ENCODE results near the gene LYPLAL1. TPM values are rescaled to one million over a fixed set of nuclear protein-coding genes. Genes with fewer than 3 reads are reported as not detected.

LYPLAL1 gene
- total RNA-seq, 1 experiment from 2014 or later = 41.3 TPM

GRCh38 chr1:219125342-219125741, 48.3 kb upstream of the LYPLAL1 start:
- intact Hi-C loops (cut with micrococcal nuclease; ENCODE audit: unreplicated experiment) (no loop called here), in situ Hi-C loops (cut with HindIII; ENCODE audit: low pct_unique_long_range_greater_than_20kb, low sequenced_read_pairs) (no loop called here)
- no TSS peak for BruUV-seq (replicated peaks)
- no peaks in the 10 kb centered on the region for H3K4me1 ChIP-seq (ENCODE audit: control insufficient read depth, insufficient read depth, low read length)
- CTCF ChIA-PET = no interaction called here
- H3K36me3 ChIP-seq (ENCODE audit: control insufficient read depth, insufficient read depth, low read length) = no peaks in the 10 kb centered on the region; the same call in 1 of the 2 replicates
- no peak overlapping the region for H3K27ac ChIP-seq (ENCODE audit: low read length)
- no peaks in the 10 kb centered on the region for H3K9me3 ChIP-seq (ENCODE audit: control insufficient read depth, insufficient read depth, low read depth, low read length)
- DNase-seq (ENCODE audit: low read depth, low spot score) (no peak), ATAC-seq (no peak)
- H3K4me3 ChIP-seq (ENCODE audit: low read depth in 2 of 2, low read length in 2 of 2) = no peak overlapping the region
- POLR2A ChIA-PET = no interaction called here
- H3K27me3 ChIP-seq (ENCODE audit: control insufficient read depth, insufficient read depth, low read length) = no peaks in the 10 kb centered on the region
- TF ChIP-seq TCF7L2 (IDR thresholded peaks at IDR 0.05; ENCODE audit: low read depth, low read length) = no peak
- TF ChIP-seq SIN3A (IDR thresholded peaks at IDR 0.05; ENCODE audit: borderline replicate concordance, insufficient read depth, low read depth, low read length) = no peak
- TF ChIP-seq, protein P1, sequence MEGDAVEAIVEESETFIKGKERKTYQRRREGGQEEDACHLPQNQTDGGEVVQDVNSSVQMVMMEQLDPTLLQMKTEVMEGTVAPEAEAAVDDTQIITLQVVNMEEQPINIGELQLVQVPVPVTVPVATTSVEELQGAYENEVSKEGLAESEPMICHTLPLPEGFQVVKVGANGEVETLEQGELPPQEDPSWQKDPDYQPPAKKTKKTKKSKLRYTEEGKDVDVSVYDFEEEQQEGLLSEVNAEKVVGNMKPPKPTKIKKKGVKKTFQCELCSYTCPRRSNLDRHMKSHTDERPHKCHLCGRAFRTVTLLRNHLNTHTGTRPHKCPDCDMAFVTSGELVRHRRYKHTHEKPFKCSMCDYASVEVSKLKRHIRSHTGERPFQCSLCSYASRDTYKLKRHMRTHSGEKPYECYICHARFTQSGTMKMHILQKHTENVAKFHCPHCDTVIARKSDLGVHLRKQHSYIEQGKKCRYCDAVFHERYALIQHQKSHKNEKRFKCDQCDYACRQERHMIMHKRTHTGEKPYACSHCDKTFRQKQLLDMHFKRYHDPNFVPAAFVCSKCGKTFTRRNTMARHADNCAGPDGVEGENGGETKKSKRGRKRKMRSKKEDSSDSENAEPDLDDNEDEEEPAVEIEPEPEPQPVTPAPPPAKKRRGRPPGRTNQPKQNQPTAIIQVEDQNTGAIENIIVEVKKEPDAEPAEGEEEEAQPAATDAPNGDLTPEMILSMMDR (IDR thresholded peaks at IDR 0.05) = no peak
- no peak for TF ChIP-seq REST (IDR thresholded peaks at IDR 0.05; ENCODE audit: insufficient read depth in 1 of 2, low read depth in 2 of 2, low read length in 1 of 2)
- TF ChIP-seq POLR2AphosphoS5 (IDR thresholded peaks at IDR 0.05; ENCODE audit: low read depth, low read length) = no peak

DNA sequence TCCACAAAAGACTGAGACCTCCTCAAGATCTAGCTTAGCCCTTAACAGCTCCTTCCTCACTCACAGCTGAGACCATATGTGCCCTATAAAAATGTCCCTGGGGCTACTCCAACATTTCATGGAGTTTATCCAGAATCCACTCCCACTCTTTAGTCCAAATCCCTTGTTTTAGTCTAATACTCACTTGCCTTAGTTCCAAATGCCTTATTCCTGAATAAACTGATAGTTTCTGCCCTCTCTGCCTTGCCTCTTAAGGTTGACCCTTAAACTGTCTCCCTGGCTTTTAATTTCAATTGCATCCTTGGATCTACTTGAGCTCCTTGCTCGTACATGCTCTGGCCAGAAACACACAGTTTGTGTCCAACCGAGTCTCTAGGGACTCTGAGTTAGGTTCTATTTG, 47.3 kb upstream of the LYPLAL1 start:
- POLR2A ChIA-PET = no interaction called here
- Histone ChIP-seq H3K27ac (ENCODE audit: low read length) (no peak overlapping the region), H3K36me3 (ENCODE audit: control insufficient read depth, insufficient read depth, low read length) (no peaks in the 10 kb centered on the region; the same call in 1 of the 2 replicates), H3K4me1 (ENCODE audit: control insufficient read depth, insufficient read depth, low read length) (no peaks in the 10 kb centered on the region), H3K4me3 (ENCODE audit: low read depth in 2 of 2, low read length in 2 of 2) (no peak overlapping the region), H3K9me3 (ENCODE audit: control insufficient read depth, insufficient read depth, low read depth, low read length) (no peaks in the 10 kb centered on the region), H3K27me3 (ENCODE audit: control insufficient read depth, insufficient read depth, low read length) (no peaks in the 10 kb centered on the region)
- no TSS peak for BruUV-seq (replicated peaks)
- DNase-seq (ENCODE audit: low read depth, low spot score) (no peak), ATAC-seq (no peak)
- CTCF ChIA-PET = no interaction called here
- intact Hi-C loops (cut with micrococcal nuclease; ENCODE audit: unreplicated experiment) = no loop called here
- in situ Hi-C loops (cut with HindIII; ENCODE audit: low pct_unique_long_range_greater_than_20kb, low sequenced_read_pairs) = no loop called here
- no peak for TF ChIP-seq REST (IDR thresholded peaks at IDR 0.05; ENCODE audit: insufficient read depth in 1 of 2, low read depth in 2 of 2, low read length in 1 of 2)
- TF ChIP-seq POLR2AphosphoS5 (IDR thresholded peaks at IDR 0.05; ENCODE audit: low read depth, low read length) = no peak
- TF ChIP-seq TCF7L2 (IDR thresholded peaks at IDR 0.05; ENCODE audit: low read depth, low read length) = no peak
- TF ChIP-seq, protein P1 (IDR thresholded peaks at IDR 0.05) = no peak
